Left forelimb (tissue), 1 donor: ENCODE data around the gene KCNG2.

Experiments
- DNase-seq: peaks from one replicate; pipeline ENCODE4 v3.0.0-alpha.2; 2018; ENCODE audit warnings: low spot score

KCNG2 gene

GRCh38 chr18:79884963-79885728 lies 87.4 kb downstream of the KCNG2 start:
- DNase-seq, result peak; percentile 53

DNA sequence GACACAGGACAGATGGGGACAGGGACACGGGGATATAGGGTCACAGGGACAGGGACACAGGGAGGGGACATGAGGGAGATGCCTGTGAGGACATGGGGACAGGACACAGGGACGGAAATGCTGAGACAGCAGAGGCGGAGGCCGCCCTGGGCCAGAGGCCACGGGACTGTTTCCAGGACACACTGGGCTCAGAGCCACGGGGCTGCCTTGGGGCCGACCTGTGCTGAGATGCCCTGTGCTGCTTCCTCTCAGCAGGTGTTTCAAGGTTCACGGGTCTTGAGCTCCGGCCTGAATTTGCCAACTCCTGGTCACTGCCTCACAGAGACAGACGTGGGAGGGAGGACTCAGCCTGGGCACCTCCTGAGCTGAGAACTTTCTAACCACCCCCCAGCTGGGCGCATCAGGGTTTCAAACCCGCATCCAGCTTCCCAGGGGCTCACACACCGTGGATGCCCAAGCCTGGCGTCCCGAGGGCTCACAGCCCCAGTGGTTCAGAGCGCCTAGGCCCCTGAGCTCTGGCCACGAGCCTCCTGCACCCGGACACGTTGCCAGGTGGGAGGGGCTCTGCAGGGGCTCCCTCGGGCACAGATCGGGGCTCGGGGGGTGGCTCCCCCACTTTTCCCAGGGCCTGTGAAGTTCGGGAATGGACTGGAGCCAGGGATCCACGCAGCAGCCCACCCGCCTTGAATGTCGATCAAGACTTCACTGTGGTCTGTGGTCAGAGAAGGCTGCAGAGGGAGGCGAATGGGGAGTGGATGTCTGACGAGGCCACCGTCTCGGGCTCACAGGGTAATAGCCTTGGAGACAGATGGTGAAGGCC lies 89.7 kb downstream of the KCNG2 start:
- DNase-seq, result peak; percentile 41

GRCh38 chr18:79888016-79888415 lies 90.3 kb downstream of the KCNG2 start:
- DNase-seq, result no peak

DNA sequence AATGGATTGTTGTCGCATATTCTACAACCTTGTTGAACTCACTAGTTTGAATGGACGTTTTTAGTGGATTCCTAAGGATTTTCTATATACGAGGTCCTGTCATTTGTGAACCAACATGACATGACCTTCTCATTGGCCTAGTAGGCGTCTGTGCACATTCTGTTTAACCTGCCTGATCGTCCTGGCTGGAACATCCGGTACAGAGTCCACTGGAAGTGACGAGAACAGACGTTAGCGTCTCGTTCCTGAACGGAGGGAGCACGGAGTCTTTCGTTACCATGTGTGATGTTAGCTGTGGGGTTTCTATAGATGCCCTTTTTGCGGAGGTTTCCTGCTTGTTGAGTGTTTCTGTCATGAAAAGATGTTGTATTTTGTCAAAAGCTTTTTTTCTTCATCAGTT lies 91.8 kb downstream of the KCNG2 start:
- no peak for DNase-seq

- DNase-seq, result no peak
These were observed 92.9 kb downstream of the KCNG2 start for GRCh38 chr18:79890674-79891073.

DNA sequence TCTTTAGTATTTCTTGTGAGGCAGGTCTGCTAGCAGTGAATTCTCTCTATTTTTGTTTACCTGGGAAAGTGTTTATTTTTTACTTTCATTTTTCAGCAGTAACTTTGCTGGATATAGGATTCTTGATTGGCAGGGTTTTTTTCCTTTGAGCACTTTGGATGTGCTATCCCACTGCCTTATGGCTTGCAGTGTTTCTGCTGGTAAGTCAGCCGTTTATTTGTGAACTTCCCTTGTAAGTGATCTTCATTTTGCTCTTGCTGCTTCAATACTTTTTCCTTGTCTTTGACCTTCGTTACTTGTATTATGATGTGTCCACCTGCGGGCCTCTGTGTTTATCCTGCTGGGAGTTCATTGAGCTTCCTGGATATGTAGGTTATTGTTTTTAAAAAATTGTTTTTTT lies 99.0 kb downstream of the KCNG2 start:
- DNase-seq, result no peak

DNA sequence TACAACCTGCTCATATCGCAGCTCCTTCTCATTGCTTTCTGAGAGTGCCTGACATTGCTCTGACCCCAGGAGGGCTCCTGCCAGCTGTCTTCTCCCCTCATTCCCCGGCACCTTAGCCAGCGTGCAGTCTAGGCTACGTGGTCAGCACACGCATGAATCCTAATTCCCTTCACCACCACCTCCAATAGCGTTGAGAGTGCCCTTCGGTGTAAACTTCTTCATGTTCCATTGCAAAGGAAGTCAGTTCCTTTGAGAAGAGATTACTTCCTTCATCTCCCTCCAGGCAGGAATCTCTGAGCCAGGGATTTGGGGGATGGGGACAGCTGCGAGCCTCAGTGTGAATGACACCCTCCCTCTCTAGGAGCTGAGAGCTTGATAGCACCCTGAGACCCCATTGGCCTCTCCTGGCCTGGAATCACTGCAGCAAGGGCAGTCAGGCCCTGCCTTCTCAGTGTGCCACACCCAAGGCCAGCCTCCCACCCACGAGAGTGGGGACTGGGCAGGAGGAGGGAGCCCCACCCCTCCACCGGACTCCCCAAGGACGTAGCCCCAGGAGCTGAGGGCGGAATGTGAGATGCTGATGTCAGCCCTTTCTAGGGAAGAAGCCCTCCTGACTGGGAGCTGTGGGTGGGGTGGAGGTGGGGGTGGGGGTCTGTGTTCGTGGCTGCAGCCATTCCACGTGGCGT lies 100.3 kb downstream of the KCNG2 start:
- no peak for DNase-seq

GRCh38 chr18:79898952-79899608 lies 101.3 kb downstream of the KCNG2 start:
- DNase-seq, result peak; percentile 52

- peak; percentile 51 for DNase-seq
These were observed 102.1 kb downstream of the KCNG2 start for GRCh38 chr18:79899609-79900445.

- no peak for DNase-seq
These were observed 103.2 kb downstream of the KCNG2 start for GRCh38 chr18:79900610-79901570.

DNA sequence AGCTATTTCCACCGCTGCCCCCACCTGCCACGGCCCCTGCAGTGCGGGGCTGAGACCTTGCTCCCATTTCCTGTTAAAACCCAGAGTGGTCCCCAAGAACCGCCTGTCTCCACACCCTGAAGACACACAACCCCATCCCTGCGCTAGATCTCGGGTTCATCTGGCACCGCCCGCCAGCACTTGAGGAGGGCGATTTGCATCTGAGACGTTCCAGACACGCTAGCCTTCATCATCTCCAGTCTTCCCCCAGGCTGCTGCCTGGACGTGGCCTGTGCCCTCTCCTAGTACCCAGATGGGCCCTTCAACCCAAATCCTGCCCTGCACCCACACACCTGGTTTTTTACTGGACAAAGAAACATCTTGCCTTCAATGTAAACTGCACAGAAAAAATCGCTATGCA lies 103.9 kb downstream of the KCNG2 start:
- no peak for DNase-seq

- peak; percentile 54 for DNase-seq
These were observed 104.3 kb downstream of the KCNG2 start for GRCh38 chr18:79902075-79902474.

DNA sequence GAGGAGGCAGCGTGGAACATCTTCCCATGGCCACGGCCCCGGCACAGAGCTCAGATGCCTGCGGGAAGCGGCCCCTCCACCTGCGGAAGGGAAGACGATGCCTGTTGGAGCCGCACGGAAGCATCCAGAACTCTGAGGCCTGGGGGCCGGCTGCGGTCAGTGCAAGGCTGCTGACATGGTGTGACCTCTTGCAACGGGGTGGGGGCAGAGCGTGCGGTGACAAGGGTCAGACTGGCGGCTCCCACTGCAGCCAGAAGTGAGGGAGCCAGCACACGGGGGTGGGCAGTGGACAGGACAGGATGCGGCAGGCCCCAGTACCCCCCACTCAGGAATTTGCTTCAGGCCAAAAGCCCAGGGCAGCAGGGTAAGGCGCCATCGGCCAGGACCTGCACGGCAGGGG lies 104.9 kb downstream of the KCNG2 start:
- DNase-seq, result peak; percentile 48

GRCh38 chr18:79903071-79903635 lies 105.4 kb downstream of the KCNG2 start:
- peak; percentile 44 for DNase-seq

DNA sequence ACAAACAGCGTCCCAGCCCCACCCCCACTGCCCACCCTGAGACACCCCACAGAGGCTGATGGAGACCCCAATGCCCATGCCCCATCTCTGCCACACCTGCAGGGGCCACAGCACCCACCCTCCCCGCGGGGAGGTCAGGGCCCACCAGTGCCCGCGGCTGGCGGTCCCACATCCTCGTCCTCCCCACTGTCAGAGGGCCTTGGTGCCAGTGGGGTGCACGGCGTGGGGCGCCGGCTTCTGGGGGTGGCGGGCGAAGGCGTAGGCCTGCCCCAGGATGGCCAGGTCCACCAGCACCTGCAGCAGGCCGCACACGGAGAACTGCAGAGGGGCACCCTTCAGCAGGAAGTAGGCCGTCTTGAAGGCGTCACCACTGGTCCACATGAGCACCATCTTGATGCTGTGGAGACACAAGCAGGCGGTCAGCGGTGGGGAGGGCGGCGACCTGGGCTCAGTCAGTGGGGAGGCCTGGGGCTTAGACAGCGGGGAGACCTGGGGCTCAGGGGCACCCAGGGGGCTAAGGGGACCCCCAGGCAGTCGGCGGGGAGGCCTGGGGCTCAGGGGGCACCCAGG lies 106.1 kb downstream of the KCNG2 start:
- peak; percentile 52 for DNase-seq

- peak; percentile 66 for DNase-seq
These were observed 106.8 kb downstream of the KCNG2 start for GRCh38 chr18:79904357-79905147.

DNA sequence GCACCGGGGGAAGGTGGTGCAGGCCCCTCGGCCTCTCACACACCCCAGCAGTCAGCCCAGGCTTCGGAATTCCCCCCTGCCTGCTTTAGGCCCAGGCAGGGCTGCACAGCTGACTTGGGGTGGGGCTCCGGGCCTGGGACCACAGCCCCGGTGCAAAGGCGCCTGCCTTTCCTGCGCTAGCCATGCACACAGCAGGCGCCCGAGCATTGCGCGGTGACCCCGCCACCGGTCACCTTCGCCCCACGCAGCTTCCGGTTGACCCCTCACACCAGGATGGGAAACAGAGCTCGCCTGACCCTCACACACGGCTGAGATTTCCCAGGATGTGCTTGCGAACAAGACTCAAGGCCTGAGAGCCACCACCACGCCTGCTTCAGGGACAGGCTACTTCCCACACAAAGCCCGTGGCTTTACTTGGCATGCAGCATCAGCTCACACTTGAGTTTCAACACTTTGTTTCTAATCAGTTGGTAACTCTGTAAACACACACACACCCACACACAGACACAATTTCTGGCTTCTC lies 107.7 kb downstream of the KCNG2 start:
- peak; percentile 50 for DNase-seq

- DNase-seq, result no peak
These were observed 108.3 kb downstream of the KCNG2 start for GRCh38 chr18:79905993-79906392.
